Measurements from ENCODE around the gene CDH22. TPM values are rescaled to one million over a fixed set of nuclear protein-coding genes. Genes with fewer than 3 reads are reported as not detected.
A peak's percentile ranks its signal among the peaks of the same experiment; 100 is the strongest.

The CDH22 gene
- total and polyA plus RNA-seq, 12 donors, result 0.19 to 2.9 (median 0.97) TPM; not detected in 4

GRCh38 chr20:46333161-46333991 is 25.1 kb upstream of the CDH22 start:
- intact Hi-C loops (cut with DNase I), result no loop called here
- Histone ChIP-seq H3K27ac (no peak overlapping the region), H3K36me3 (replicated peaks in 1 of 2) (no peaks in the 10 kb centered on the region), H3K27me3 (peaks cover 4% of the 10 kb centered on the region), H3K4me3 (no peak overlapping the region), H3K4me1 (replicated peaks in 1 of 2) (no peaks in the 10 kb centered on the region), H3K9me3 (replicated peaks in 1 of 3) (no peaks in the 10 kb centered on the region)
- DNase-seq, result peak in 1 of 7 donors; percentile 75
- WGBS, 4 donors, result 63 to 76% (median 70%) methylated on average over 4 to 8 of the region's 8 CpGs
- TF ChIP-seq POLR2A (IDR thresholded peaks at IDR 0.05) (no peak), CTCF (IDR thresholded peaks at IDR 0.05) (no peak)

GRCh38 chr20:46332373-46333160 is 24.3 kb upstream of the CDH22 start:
- no peak overlapping the region for H3K27ac ChIP-seq
- H3K4me3 ChIP-seq, result no peak overlapping the region
- no peak for TF ChIP-seq POLR2A (IDR thresholded peaks at IDR 0.05)
- no peak for TF ChIP-seq CTCF (IDR thresholded peaks at IDR 0.05)
- WGBS, 4 donors, result 72 to 78% (median 75%) methylated on average over 10 to 12 of the region's 12 CpGs
- intact Hi-C loops (cut with DNase I), result no loop called here
- peaks cover 4% of the 10 kb centered on the region for H3K27me3 ChIP-seq
- H3K36me3 ChIP-seq (replicated peaks in 1 of 2), result no peaks in the 10 kb centered on the region
- H3K4me1 ChIP-seq (replicated peaks in 1 of 2), result no peaks in the 10 kb centered on the region
- no peaks in the 10 kb centered on the region for H3K9me3 ChIP-seq (replicated peaks in 1 of 3)
- no peak for DNase-seq

- intact Hi-C loops (cut with DNase I), result no loop called here
- Histone ChIP-seq H3K4me3 (no peak overlapping the region), H3K9me3 (replicated peaks in 1 of 3) (no peaks in the 10 kb centered on the region), H3K4me1 (replicated peaks in 1 of 2) (no peaks in the 10 kb centered on the region), H3K27ac (peak overlapping the region in 1 of 5 donors; percentile 2), H3K36me3 (replicated peaks in 1 of 2) (no peaks in the 10 kb centered on the region), H3K27me3 (peaks cover 4% of the 10 kb centered on the region)
- 79 to 86% (median 83%) methylated on average over 10 to 13 of the region's 13 CpGs for WGBS, 4 donors
- DNase-seq, result no peak
- TF ChIP-seq CTCF (IDR thresholded peaks at IDR 0.05), result no peak
- TF ChIP-seq POLR2A (IDR thresholded peaks at IDR 0.05), result no peak
Measured at GRCh38 chr20:46331611-46332361, 23.5 kb upstream of the CDH22 start.

Measured in adrenal gland (tissue), 12 donors.